Kidney (tissue), 14 donors: Measurements from ENCODE around the gene ABL2. TPM values are rescaled to one million over a fixed set of nuclear protein-coding genes. Genes with fewer than 3 reads are reported as not detected.

ENCODE experiments used
- DNase-seq, 5 donors: peaks; one replicate each; pipeline ENCODE4 v3.0.0-alpha.2; 2013 to 2020
- FAIRE-seq: peaks from 2 replicates; lab custom pipeline; 2012; peaks lifted over from hg19 to GRCh38; lab: Jason Lieb, UNC
- H3K27ac ChIP-seq, 2 donors: one replicate each; pipeline ENCODE4 v1.7.0; 2013; ENCODE audit warnings: low read depth in 2 of 2, low read length in 2 of 2, inconsistent platforms in 1 of 2
- H3K27me3 ChIP-seq: one replicate; pipeline ENCODE4 v1.7.1; 2013; ENCODE audit warnings: low read length, inconsistent platforms; ENCODE audit not compliant: control insufficient read depth, insufficient read depth
- H3K36me3 ChIP-seq, 3 donors: one replicate each; pipeline versions ENCODE4 v1.7.0 to v1.7.1; 2013; ENCODE audit warnings: low read length in 3 of 3, control low read depth in 1 of 3, inconsistent platforms in 1 of 3; ENCODE audit not compliant: insufficient read depth in 3 of 3, control insufficient read depth in 2 of 3
- H3K4me1 ChIP-seq, 3 donors: one replicate each; pipeline versions ENCODE4 v1.7.0 to v1.7.1; 2013; ENCODE audit warnings: low read length in 3 of 3, inconsistent platforms in 1 of 3, low read depth in 1 of 3; ENCODE audit not compliant: control insufficient read depth in 2 of 3, insufficient read depth in 2 of 3
- H3K4me3 ChIP-seq, 3 donors: one replicate each; pipeline versions ENCODE4 v1.7.0 to v1.8.1; 2013; ENCODE audit warnings: low read length in 3 of 3, control low read depth in 1 of 3, inconsistent platforms in 1 of 3
- H3K9ac ChIP-seq, 3 donors: one replicate each; pipeline versions ENCODE4 v1.7.0 to v1.7.1; 2013; ENCODE audit warnings: low read length in 3 of 3, control low read depth in 1 of 3, inconsistent platforms in 1 of 3
- H3K9me3 ChIP-seq, 3 donors: one replicate each; pipeline versions ENCODE4 v1.7.0 to v1.7.1; 2013; ENCODE audit warnings: low read length in 3 of 3, control low read depth in 1 of 3, inconsistent platforms in 1 of 3; ENCODE audit not compliant: control insufficient read depth in 2 of 3, insufficient read depth in 1 of 3
- CTCF ChIP-seq: IDR thresholded peaks from 3 replicates; pipeline ENCODE4 v1.5.1; 2012; ENCODE audit warnings: mild to moderate bottlenecking, moderate library complexity, borderline replicate concordance; ENCODE audit not compliant: insufficient read depth; ENCODE audit errors: extremely low read depth
- intact Hi-C: fragments of 100-400 bp; cut with DNase I; formaldehyde crosslinking; loops from one replicate; pipeline ENCODE4 v1.11.1; 2022
- polyA plus RNA-seq: library from polyadenylated mRNA; stranded (reverse); fragments of 350-450 nt; fragmentation: Illumina TruSeq; extraction: RNeasy Lipid Tissue Mini Kit (QIAGEN cat#74804); gene quantifications from one replicate; pipeline ENCODE4 v1.2.3, GENCODE V29; 2014; ENCODE audit warnings: low read depth, low replicate concordance; ENCODE audit not compliant: insufficient read depth
- total RNA-seq: library from RNA; stranded (reverse); fragmentation: NEBNext Ultra II Directional; extraction: Animal tissue kit (Norgen Biotek cat#: 25700); gene quantifications from one replicate; pipeline ENCODE4 v1.2.1, GENCODE V29; 2021
- donor health status: control.
- donor health status: control.
- donor health status: control.
- donor health status: control.
- donor health status: control.
- donor health status: DM: yes; HTN: yes; CAD: no.
- donor health status: Normal renal cell carcinoma (clear cell type).

Gene ABL2
- total and polyA plus RNA-seq, 2 donors from 2014 or later, result 1.6 to 29.6 TPM

GRCh38 chr1:179234863-179235262 is 5.4 kb upstream of the ABL2 start:
- intact Hi-C loops, result no loop called here
- Histone ChIP-seq H3K9me3 (no peaks in the 10 kb centered on the region), H3K4me3 (no peak overlapping the region), H3K36me3 (no peaks in the 10 kb centered on the region), H3K27me3 (no peaks in the 10 kb centered on the region), H3K9ac (no peak overlapping the region), H3K4me1 (no peaks in the 10 kb centered on the region), H3K27ac (no peak overlapping the region)
- no peak for TF ChIP-seq CTCF
- FAIRE-seq (no peak), DNase-seq (no peak)

GRCh38 chr1:179231923-179232322 is 2.4 kb upstream of the ABL2 start:
- no peak overlapping the region for H3K9ac ChIP-seq
- no peak for FAIRE-seq

GRCh38 chr1:179230721-179231120 is 1.2 kb upstream of the ABL2 start:
- DNase-seq, result no peak
- intact Hi-C loops, result no loop called here

More at GRCh38 chr1:179231923-179232322, 2.4 kb upstream of the ABL2 start:
- H3K27me3 ChIP-seq, result no peaks in the 10 kb centered on the region
- intact Hi-C loops, result no loop called here
- H3K36me3 ChIP-seq, result no peaks in the 10 kb centered on the region
- TF ChIP-seq CTCF, result no peak
- H3K4me1 ChIP-seq, result peaks cover 2 to 7% (median 5%) of the 10 kb centered on the region in 3 donors
- H3K27ac ChIP-seq, result no peak overlapping the region
- H3K4me3 ChIP-seq, result no peak overlapping the region
- H3K9me3 ChIP-seq, result no peaks in the 10 kb centered on the region
- DNase-seq, result no peak

More at GRCh38 chr1:179230721-179231120, 1.2 kb upstream of the ABL2 start:
- H3K9ac ChIP-seq, result no peak overlapping the region
- FAIRE-seq, result no peak
- H3K36me3 ChIP-seq, result no peaks in the 10 kb centered on the region
- H3K9me3 ChIP-seq, result no peaks in the 10 kb centered on the region
- TF ChIP-seq CTCF, result no peak
- H3K4me3 ChIP-seq, result no peak overlapping the region
- H3K27me3 ChIP-seq, result no peaks in the 10 kb centered on the region
- no peak overlapping the region for H3K27ac ChIP-seq
- H3K4me1 ChIP-seq, result peaks cover 2 to 9% (median 5%) of the 10 kb centered on the region in 3 donors
